Medulla oblongata (tissue), 1 donor: ENCODE measurements around the gene CDKN1A.
"Not testable (repeated sequence)": the region's sequence is repeated elsewhere in the genome, so short reads cannot be mapped to it uniquely, and the experiment has no call there.

ENCODE experiments used
- DNase-seq: peaks from one replicate; pipeline ENCODE4 v3.0.0-alpha.2; 2015; ENCODE audit errors: extremely low spot score

Gene CDKN1A

GRCh38 chr6:36678488-36679042 is at the start of gene CDKN1A:
Gene CDKN1A (plus strand): TSS chr6:36678714. CDS start chr6:36684102, 5,388 bp downstream.
- peak; percentile 86 for DNase-seq

GRCh38 chr6:36629784-36630183 is 48.7 kb upstream of the CDKN1A start:
- DNase-seq: no peak

- no peak for DNase-seq
Observed at GRCh38 chr6:36631326-36632011, 47.0 kb upstream of the CDKN1A start.

- DNase-seq: no peak
Observed at GRCh38 chr6:36633370-36633769, 45.1 kb upstream of the CDKN1A start.

- DNase-seq: peak; percentile 45
Observed at GRCh38 chr6:36633915-36634314, 44.6 kb upstream of the CDKN1A start.

- DNase-seq: no peak
Observed at GRCh38 chr6:36634317-36635108, 44.0 kb upstream of the CDKN1A start.

GRCh38 chr6:36636283-36636682 is 42.2 kb upstream of the CDKN1A start:
- DNase-seq: no peak

- no peak for DNase-seq
Observed at GRCh38 chr6:36636687-36637418, 41.7 kb upstream of the CDKN1A start.

GRCh38 chr6:36638579-36638978 is 39.9 kb upstream of the CDKN1A start:
- DNase-seq: no peak

GRCh38 chr6:36639171-36639808 is 39.2 kb upstream of the CDKN1A start:
- no peak for DNase-seq

GRCh38 chr6:36641543-36641942 is 37.0 kb upstream of the CDKN1A start:
- no peak for DNase-seq

- peak; percentile 60 for DNase-seq
Observed at GRCh38 chr6:36642913-36643817, 35.3 kb upstream of the CDKN1A start.

GRCh38 chr6:36643977-36644376 is 34.5 kb upstream of the CDKN1A start:
- DNase-seq: no peak

- DNase-seq: no peak
Observed at GRCh38 chr6:36649086-36649485, 29.4 kb upstream of the CDKN1A start.

GRCh38 chr6:36649701-36650484 is 28.6 kb upstream of the CDKN1A start:
- DNase-seq: no peak

- DNase-seq: peak; percentile 68
Observed at GRCh38 chr6:36650848-36651478, 27.6 kb upstream of the CDKN1A start.

- no peak for DNase-seq
Observed at GRCh38 chr6:36651659-36652379, 26.7 kb upstream of the CDKN1A start.

- not testable (repeated sequence) for DNase-seq
Observed at GRCh38 chr6:36654469-36654868, 24.0 kb upstream of the CDKN1A start.
